GM21515 (cell line): Measurements from ENCODE around the gene CCR7.

Source experiments
- ATAC-seq: cut with Tn5 transposase; IDR thresholded peaks from one replicate; pipeline ENCODE4 v1.9.1; 2021; ENCODE audit not compliant: unreplicated experiment

The CCR7 gene

GRCh38 chr17:40562838-40563219 lies 2.4 kb downstream of the CCR7 start:
- ATAC-seq, result no peak

DNA sequence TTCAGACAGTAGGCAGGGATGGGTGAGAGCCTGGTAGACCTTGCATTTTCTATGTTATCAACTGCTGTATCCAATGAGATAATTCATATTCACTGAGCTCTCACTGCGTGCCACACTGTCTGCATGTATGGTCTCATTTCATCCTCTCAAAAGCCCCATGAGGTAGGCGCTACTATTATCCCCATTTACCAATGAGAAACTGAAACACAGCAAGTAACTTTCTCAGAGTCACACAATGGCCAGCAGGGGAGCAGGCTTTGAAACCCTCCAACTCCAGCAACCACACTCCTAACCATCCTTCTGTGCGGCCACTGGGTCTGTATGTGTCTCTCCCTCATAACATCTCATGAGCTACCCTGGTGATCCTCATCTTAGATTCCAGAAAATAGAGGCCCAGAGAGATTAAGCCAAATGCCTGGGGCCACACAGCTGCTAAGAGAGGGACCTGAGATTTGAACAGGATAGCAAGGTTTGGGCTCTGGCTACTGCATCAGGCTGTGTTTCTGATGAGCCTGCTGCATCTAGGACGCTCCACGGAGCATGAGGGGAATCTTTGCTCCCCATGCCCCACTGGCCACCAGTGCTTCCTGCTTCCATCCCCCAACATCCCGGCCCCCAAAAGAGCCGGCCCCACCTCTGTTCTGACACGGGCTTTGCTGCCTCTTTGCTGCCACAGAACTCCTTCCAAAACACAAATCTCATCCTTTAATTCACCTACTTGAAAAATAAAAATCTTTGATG lies 3.2 kb downstream of the CCR7 start:
- ATAC-seq, result peak; percentile 32

GRCh38 chr17:40561294-40561870 lies 3.9 kb downstream of the CCR7 start:
- peak; percentile 23 for ATAC-seq

DNA sequence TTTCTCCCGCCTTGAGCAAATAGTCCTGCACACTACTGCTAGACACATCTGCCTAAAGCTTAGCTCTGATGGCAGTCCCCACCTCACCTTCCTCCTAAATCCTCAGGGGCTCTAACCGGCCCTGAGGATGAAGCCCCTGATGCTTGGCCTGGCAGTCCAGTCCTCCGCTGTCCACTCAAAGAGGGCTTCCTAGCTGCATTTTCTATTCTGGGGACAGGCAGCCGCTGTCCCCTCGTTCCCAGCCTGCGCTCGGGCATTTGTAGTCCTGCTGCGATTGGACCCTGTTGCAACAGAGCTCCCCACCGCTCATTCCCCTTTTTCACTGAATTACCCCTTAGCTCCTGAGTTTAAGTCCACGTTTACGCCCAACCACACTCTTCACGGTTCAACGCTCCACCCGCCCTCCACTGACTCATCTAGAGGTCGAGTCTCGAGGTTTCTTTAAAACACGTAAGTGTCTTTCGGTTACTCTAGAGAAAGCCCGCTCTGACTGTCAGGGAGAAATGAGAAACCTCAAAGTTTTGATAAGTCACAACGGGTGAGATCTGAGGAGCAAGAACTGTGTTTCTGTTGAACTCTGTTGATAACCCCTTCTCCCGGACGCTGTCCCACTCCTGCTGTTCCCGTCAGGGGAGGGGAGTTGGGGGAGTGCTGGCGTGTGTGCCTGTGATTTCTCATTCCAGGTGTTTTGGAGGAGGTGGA lies 4.5 kb downstream of the CCR7 start:
- ATAC-seq, result peak; percentile 51

- peak; percentile 28 for ATAC-seq
Observed at GRCh38 chr17:40559954-40560591, 5.2 kb downstream of the CCR7 start.

DNA sequence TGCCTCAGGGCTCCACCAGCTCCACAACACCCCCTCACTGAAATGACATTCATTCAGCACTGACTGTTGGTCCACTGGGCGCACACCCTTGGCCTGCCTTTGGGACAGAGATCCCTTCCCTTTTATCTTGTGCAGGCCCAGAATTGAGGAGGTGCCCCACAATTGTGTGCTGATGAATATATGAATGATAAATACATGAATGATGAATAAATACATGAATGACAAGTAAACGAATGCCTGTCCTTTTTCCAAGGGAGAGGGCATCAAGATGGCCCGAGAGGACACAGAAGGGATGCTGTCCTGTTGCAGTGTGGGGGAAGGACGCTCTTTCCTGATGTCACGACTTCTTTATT lies 5.7 kb downstream of the CCR7 start:
- no peak for ATAC-seq

DNA sequence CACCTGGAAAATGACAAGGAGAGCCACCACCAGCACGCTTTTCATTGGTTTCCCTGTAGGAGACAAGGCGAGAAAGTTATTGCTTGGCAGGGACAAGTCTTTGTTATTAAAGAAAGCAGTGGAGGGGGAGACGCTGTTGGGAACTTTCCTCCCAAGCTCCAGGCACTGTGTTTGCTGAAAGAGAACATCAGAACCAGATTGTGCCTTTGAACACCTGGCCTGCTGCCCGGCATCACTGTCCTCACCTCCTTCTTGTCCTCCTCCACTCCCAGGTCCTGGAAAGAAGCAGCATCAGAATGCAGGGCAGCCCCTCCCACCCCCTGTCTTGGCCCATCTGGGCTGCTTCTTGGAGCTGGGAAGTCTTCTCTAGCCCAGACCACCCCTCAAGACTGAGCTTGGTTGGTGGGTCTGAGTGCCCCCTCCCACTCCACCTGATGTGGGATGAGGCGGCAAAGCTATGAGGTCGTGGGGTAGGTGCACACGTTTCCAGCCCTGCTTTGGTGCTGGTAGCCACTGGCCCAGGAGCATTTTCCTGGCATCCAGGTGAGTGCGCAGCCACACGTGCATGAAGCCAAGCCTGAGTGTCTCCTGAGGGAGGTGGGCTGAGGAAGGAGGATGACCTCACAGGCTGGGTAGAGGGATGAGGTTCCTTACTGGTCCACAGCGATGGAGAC lies 6.2 kb downstream of the CCR7 start:
- ATAC-seq, result no peak

- no peak for ATAC-seq
Observed at GRCh38 chr17:40558300-40558889, 6.9 kb downstream of the CCR7 start.

DNA sequence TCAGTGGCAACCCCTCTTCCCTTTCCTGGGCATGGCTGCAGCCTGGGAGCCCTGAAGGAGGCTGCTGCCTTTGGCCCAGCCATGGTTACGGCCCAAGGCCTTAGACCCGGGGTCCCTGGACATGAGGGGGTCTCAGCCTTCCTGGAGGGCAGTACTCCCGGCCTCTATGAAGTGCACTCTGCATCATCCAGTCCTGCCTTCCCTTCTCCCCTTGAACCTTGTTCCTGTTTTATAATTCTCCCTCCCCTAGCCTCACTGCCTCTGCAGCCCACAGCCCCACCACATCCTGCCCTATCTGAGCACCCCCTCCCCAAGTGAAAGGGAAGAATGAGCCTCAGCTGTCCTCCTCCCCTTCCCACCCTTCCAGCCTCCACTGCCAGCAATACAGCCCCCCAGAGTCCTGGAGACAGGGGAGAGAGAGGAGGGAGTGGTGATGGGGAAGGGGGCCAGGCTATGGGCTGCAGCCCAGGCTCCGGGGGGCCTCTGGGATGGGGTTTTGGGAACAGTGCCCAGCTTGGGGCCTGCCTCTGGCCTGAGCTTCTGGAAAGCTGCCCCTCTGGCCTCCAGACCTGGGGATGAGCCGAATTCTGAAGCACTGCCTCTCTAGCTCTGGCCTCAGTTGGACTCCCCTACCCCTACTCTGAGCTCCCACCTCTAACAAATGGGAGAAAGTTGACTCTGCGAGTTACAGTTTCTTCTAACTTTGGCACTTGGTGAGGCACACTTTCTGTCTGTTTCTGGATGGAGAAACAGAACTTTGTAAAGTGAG lies 7.6 kb downstream of the CCR7 start:
- no peak for ATAC-seq

DNA sequence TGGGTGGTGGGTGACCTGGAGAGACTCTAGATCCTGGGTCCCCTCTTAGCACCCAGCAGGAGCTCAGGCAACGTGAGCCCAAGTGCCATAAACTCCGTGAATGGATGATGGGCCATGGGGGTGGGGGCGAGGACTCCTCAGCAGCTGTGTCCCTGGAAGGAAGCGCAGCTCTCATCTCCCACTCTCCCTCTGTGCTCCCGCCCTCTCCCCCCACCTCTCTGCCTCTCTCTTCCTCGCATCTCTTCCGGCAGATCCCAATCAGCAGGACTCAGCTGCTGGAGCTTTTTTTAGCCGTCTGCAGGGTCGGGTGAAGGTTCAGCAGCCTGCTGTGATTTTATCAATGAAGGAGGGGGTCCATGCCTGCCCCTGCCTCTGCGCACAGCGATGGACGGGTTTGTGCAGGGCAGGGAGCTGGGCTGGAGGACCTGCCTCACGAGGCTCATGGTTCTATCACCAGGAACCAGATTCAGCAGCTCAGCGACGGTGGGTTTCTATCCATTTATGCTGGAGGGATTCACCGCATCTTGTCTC lies 8.3 kb downstream of the CCR7 start:
- ATAC-seq, result no peak

- no peak for ATAC-seq
Observed at GRCh38 chr17:40556198-40556661, 9.0 kb downstream of the CCR7 start.

DNA sequence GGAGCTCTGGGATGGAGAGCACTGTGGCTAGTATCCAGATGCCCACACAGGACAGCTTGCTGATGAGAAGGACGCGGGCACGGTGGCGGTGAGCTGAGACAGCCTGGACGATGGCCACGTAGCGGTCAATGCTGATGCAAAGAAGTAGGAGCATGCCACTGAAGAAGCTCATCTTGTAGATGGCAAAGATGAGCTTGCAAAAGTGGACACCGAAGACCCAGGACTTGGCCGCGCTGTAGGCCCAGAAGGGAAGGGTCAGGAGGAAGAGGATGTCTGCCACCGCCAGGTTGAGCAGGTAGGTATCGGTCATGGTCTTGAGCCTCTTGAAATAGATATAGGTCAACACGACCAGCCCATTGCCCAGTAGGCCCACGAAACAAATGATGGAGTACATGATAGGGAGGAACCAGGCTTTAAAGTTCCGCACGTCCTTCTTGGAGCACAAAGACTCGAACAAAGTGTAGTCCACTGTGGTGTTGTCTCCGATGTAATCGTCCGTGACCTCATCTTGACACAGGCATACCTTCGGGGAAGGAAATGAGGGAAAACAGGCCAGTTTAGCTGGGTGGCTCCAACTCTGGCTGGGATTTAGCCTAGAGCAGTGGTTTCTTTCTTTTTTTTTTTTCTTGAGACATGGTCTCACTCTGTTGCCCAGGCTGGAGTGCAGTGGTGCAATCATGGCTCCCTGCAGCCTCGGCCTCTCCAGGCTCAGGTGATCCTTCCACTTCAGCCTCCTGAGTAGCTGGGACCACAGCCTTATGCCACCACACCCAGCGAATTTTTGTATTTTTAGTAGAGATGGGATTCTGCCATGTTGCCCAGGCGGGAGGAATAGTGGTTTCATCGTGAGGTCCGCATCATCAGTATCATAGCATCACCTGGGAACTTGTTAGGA lies 9.7 kb downstream of the CCR7 start:
- no peak for ATAC-seq

DNA sequence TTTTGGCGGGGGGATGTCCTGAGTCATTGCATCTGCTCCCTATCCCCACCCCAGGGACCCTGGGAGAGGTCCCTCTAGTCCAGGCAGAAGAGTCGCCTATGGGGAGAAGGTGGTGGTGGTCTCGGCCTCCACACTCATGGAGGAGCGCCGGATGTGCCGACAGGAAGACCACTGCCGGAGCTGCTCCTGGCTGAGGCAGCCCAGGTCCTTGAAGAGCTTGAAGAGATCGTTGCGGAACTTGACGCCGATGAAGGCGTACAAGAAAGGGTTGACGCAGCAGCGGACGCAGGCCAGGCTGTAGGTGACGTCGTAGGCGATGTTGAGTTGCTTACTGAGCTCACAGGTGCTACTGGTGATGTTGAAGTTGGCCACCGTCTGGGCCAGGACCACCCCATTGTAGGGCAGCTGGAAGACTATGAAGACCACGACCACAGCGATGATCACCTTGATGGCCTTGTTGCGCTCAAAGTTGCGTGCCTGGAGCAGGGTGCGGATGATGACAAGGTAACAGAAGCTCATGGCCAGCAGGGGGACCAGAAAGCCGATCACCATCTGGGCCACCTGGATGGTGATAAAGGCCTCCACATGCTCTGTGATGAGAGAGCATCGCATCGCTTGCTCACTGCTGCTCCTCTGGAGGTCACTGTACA lies 10.5 kb downstream of the CCR7 start:
- no peak for ATAC-seq

- no peak for ATAC-seq
Observed at GRCh38 chr17:40553694-40554534, 11.4 kb downstream of the CCR7 start.

- no peak for ATAC-seq
Observed at GRCh38 chr17:40552806-40553693, 12.2 kb downstream of the CCR7 start.
